HG02885 (cell line): ENCODE measurements around the gene IRX5.

Experiments used
- ATAC-seq: cut with Tn5 transposase; IDR thresholded peaks from one replicate; pipeline ENCODE4 v1.9.1; 2021; ENCODE audit warnings: mild to moderate bottlenecking; ENCODE audit not compliant: unreplicated experiment, poor library complexity

Gene IRX5

DNA sequence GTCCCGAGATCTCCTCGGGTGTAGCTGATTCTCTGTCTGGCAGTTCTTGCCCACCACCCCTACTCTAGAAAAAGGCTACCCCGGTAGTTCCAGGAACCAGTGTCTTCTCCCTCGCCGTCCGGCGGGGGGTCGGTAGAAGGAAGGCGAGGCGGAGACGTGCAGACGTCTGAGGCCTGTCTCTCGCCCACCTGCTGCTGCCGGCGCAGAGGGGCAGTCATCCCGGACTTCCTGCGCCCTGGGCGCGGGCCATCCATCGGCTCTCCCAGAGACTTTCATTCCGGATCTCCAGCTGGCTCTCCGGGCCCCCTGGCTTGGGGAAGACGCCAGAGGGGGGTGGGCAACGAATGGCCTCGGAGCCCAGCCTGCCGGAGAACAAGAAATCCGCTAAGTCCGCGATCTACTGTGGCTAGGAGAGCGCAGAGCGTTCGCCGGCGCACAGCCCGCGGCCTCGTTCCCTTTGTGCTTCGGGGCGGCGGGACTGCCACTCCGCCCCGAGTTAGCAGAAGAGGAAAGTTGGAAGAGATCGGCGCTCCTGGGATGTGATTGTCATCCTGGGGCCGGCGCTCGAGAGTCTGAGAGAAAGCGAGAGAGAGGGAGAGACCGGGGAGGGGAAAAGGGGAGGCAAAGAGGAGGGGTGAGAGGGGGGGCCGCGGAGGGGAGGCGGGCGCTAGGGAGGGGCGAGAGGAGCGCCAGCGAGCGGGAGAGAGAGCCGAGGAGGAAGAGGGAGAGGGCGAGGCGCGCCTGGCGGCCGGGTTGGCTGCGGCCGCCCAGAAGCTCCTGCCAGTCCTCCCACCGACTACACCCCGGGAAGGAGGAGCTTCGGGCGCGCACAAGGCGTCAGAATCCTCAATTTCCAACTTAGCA, at the start of gene IRX5:
TSS of gene IRX5 (plus strand) at position 861 of the 864 bp plus-strand sequence. CDS start 334 bp downstream, outside the sequence.
- peak; percentile 19 for ATAC-seq

DNA sequence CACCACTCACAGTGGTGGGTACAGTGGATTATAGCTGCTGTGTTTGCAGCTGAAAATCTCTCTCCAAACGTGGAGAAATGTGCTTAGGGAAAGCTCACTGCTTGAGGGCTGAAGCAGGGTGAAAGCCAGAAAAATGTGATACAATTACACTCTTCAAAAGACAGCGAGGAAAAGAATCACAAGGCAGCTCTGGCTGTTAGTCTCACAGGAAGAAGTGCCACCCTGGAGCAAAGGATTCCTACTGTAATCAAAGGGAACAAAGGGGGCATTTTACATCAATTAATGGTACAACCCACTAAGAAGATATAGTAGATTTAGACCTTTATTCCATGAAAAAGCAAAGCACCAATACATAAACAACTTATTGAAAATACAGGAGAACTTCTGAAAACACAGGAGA, 48.1 kb upstream of the IRX5 start:
- ATAC-seq, result no peak

DNA sequence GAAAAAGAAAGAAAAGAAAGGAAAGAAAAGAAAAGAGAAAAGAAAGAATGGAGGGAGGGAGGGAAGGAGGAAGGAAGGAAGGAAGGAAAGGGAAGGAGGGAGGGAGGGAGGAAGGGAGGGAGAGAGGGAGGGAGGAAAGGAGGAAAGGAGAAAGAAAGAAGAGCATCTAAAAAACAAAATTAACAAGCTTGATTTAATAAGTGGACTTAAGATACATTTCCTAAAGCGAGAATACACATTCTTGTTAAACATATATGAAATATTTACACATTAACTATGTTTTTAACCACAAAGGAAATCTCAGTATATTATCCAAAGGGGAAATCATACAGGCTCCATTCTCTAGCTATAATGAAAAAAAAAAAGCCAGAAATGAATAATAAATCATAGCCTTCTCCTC, 47.3 kb upstream of the IRX5 start:
- no peak for ATAC-seq

DNA sequence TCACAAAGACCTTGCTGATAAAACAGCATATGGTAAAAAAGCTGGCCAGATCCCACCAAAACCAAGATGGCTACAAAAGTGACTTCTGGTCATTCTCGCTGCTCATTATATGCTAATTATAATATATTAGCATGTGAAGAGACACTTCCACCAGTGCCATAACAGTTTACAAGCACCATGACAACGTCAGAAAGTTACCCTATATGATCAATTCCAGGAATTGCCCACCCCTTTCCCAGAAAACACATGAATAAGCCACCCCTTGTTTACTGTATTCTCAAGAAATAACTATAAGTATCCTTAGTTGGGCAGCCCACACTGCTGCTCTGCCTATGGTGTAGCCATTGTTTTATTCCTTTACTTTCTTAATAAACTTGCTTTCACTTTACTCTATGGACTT, 44.6 kb upstream of the IRX5 start:
- no peak for ATAC-seq

DNA sequence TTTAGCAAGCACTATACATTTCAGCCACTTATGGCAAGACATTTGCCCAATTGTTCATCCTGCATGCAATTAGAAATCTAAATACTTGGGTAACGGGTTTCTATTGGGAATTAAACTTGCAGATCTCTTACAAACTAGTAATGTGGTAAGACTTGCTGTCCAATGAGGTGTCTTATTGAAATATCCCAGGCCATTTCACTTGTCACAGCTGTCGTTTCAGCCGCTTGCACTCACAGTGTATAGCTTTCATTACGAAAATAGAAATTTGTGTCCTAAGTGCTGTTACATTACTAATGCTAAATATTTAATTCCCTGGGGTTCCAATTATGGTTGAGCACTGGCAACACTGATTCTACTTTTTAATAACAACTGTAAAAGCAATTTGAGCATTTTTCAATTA, 40.3 kb upstream of the IRX5 start:
- no peak for ATAC-seq

DNA sequence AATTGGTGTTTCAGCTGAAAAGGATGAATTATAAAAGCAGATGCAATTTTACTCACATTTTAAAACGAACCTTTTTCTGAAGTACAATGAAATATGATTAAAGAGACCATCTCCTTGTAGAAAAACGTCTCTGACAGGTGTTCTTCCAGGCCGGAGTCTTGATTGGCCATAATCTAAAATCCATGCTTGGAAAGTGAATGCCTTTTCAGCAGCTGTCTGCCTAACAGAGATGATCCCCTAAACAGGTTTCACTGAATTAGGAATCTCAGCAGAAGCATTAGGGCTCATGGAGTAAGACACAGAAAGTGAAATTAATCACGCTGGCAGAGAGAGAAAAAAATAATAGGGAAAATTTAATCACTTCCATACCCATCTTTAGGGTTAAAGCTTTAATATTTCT, 39.3 kb upstream of the IRX5 start:
- ATAC-seq, result no peak

DNA sequence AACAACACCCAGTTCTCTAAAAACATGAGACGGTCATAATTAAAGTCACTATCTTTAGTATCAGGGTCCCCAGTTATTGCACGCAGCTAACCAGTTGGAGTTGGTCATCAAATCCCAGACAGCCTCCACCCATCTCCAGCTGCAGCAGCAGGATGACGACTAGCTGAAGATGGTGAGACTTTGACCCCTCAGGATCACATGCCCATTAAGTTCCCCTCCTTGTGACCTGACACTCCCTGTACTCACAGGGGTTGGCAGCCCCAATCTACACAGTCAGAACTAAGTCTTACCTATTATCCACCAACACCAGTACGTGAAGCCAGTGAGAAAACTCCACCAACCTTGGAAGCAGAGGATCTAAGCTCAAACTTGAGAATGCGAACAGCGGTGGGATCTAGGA, 37.7 kb upstream of the IRX5 start:
- ATAC-seq, result no peak

DNA sequence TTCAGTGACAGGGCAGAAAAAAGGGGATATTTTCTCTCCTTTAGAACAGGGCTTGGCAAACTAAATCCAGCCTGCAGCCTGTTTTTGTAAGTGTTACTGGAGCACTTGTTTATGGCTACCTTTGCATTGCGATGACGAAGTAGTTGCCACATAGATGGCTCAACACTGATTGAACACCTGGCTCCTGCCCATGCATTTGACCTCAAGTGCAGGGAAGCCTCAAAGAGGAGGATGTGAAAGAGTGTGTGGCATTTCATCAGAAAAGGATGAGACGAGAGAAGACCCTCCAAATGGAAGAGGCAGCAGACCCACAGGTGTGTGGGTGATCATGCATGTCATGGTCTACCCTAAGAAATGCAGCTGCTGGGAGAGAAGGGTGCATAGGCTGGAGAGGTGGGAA, 32.7 kb upstream of the IRX5 start:
- ATAC-seq, result no peak

DNA sequence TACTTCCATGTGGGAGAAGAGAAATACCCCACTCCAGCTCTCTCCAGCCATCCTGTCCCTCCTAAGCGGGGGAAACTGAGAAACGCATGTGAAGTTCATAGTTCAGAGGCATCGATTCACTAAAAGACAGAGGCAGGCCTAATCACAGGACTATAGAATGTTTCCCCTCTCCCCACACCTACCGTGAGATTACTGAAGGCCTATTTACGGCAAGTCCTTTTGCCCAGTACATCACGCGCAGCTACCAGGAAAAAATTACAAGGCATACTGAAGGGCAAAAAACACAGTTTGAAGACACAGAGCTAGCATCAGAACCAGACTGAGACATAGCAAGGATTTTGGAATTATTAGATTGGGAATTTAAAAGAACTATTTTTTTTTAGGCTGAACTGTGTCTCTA, 29.1 kb upstream of the IRX5 start:
- ATAC-seq, result no peak

DNA sequence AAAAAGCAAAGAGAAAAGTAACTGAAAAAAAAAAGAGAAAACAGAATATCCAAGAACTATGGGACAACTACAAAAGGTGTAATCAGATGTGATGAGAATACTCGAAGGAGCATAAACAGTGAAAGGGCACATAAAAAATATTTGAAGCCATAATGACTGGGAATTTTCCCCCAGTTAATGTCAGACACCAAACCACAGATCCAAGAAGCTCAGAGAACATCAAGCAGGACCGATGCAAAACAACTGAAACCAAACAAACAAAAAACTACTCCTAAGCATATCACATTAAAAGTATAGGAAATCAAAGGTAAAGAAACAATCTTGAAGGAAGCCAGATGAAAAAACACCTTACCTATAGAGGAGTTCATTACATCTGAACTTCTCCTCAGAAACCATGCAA, 27.6 kb upstream of the IRX5 start:
- ATAC-seq, result no peak

DNA sequence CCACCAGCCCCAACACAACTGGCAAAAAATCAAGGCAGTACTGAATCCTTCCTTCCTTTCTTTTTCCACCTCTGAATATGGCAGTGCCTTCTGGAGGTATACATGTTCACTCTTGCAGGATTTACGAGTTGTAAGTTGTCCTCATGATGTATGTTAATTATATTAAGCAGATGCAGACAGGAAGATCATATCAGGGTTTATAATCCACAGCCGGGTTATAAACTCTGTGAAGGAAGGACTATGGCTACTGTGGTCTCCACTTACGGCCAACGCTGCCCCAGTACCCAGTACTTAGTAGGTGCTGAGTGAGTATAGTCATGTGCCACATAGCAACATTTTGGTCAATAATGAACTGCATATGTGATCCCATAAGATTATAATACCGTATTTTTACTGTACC, 19.6 kb upstream of the IRX5 start:
- no peak for ATAC-seq

DNA sequence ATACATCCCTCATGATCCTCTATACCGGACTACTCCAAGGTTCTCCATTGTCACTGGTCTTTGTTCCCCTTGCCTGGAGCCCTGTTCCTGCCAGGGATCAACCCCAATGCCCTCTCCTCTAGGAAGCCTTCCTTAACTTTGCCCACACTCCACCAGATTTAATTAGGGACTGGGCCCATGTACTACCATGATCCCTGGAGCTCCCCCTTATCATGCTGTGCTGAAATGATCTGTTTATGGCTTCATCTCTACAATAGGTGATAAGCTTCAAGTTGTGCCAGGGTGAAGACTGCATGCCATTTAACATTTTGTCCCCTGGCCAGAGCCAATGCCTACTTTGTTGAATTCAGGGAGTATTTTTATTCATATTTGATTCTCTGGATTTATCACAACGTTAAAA, 17.9 kb upstream of the IRX5 start:
- ATAC-seq, result no peak

DNA sequence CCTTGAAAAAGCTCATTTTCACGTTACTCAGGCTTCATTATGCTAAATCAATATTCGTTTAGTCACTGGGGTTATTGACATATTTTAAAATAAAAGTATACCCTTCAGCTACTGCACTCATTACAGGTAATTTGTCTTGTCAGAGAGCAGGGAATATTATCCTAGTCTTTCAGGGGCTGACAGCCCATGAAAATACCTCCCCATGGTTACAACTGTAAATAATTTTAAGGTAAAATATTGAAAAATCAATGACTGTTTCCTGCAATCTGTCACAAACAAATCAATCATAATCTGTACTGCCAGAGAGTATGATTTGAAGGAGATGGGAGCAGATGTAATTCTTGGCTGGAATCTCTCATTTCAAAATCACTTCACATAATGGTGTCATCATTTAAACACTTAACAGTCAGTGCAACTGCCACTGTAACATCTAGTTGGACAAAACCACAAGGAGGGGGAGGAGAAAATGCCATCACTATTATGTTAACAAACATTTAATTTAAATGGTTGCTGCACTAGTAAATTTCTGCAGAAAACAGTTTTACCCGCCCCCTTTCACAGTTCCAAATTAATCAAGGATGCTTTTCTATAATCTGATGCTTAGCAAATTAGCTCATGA, 9.3 kb upstream of the IRX5 start:
- ATAC-seq, result no peak

DNA sequence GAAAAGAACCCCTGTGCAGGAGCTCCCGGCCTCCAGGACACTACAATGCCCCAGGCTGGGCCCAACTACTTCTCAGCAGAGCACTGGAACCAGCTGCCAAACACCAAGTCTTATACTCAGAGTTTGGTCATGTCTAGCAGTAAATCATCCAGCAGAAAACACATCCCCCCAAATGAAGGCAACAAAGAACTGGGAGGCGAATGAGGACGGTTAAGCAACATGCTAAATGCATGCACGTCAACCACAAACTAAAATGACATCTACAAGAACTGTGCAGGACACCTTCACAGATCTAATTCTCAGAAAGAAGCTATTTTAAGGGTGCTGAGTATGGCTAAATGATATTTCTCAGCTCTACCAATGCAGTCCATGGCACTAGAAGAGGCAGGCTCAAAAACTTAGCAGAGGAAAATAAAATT, 7.6 kb upstream of the IRX5 start:
- ATAC-seq, result no peak

DNA sequence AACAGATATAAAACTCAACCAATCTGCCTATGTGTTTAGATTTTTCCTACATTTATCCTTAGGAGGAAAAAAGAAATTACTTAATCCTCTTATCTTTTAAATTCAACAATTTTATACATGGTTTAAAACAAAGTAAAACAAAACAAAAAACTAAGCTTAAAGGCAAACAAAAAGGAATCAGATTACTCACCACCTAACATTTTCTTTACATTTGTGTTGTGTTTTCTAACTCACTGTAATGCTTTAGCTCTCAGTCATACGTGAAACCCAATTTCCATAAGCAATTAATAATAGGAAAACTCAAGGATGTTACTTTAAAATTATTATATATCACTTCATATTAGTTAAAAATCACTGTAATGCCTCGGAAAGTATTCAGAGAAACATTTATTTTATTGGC, 6.7 kb upstream of the IRX5 start:
- ATAC-seq, result no peak

DNA sequence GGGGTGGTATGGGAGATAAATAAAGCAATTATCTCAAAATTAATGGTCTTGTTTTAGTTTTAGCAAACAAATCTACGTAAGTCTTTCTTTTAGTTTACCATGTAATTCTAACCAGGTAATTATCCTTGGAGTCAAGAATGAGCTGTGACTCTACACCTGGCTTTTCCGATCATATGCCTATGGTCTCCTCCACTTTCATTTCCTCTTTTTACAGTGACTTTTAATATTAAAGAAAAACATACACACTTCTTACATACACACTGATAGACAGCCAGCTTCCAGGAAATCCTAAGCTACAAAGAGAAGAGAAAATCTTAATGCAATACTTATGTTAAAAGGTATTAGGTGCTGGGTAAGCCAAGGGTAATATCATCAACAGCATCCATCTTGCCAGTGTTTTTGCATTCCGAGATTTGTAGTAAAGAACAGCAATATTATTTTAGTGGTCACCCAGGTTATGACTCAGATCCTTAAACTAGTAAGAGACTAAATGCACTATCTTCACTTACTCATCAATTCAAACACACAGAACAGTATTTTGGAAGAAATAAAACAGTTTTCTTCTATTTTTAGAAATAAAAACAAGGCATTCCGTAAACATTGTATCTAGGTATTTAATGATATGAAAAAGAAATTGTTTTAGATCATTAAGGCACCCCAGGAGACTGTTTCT, 4.4 kb upstream of the IRX5 start:
- no peak for ATAC-seq

DNA sequence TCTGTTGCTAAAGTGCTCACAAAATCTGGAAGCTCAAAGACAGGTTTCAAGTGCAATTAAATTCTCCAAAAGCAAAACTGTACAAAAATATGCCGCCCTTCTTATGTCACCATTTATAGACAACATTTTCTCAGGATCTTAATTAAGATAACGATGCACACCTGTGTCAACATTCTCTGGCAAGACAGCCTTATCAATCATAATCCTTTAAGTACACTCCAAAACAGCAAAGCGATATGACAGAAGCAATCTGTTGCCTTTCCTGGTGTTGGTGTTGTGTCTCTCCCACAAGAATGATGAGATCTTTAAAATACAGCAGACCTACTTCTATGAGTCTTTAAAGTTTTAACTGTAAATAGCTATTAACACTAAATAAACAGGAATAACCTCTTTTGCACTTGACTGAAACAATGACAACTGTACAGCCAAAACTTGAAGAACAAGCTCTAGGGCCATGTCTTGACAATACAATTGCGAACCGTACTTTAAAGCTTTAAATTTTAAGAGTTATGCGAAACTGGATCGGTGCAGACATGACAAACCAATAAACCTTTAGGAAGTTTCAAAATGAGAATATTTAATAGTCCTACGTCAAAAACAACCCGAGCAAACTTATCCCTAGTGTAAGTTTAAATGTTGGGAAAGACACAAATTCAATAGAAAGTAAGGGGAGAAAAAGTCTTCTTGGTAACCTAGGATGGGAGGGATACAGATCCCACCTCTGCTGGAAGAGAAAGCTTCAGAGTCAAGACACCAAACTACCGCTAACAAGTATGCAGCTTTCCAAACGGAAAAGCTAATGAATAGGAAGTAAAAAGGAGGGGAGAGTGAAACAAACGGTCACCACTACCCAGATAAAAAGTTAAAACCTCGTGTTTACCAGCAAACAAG, 3.3 kb upstream of the IRX5 start:
- no peak for ATAC-seq

DNA sequence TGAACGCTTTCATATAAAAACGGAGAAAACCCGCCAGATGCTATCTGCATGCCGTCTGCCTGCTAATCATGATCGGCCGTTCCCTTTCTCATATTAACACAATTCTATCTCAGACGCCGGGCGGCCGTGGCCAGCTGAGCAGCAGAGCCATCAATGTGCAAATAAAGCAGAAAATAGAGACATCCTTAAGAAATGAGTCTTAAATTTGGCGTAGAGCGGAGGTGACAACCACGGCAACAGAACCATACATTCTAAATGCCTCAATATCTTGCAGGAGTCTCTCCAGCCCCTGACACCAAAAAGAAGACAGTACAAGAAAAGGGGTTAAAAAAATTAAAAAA, 2.7 kb upstream of the IRX5 start:
- no peak for ATAC-seq

DNA sequence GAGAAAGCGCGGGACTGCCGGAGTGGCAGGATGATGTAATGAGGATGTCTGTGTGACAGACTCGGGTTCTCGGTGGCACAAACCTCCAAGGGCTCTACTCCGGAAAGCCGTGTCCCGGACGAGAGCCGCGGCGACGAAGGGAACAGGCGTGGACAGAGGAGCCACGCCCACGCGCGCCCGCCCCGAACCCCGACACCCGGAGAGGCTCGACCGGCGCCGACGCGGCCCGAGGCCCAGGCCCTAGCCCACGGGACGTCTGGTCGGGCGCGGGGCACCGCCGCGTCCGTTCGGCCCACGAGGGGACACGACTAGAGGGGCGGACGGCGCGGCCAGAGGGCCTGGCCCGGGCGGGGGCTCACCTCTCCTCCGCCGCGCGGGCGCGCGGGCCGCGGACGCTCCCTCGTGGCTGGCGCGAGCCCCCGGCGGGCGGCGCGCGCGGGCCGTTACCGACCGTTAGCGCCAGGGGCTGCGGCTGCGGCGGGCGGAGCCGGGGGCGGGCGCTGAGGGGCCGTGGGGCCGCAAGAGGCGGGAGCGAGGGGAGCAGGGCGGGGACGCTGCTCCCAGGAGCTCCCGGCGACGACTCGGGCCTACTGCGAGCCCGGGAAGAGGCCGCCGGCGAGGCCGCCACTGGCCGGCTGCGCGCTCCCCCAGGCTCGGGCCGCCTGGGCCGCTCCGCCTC, 2.1 kb upstream of the IRX5 start:
- peak; percentile 58 for ATAC-seq
